Testis (tissue), 3 donors: Measurements from ENCODE around the gene VPS26B. TPM values are rescaled to one million over a fixed set of nuclear protein-coding genes. Genes with fewer than 3 reads are reported as not detected.

Experiments
- DNase-seq: peaks from one replicate; pipeline ENCODE4 v3.0.0-alpha.2; 2019
- H3K27ac ChIP-seq, 2 donors: fragments of 200-600 bp; sonication (generic); one replicate each; pipeline ENCODE4 v1.5.1; 2019
- H3K27me3 ChIP-seq: fragments of 200-600 bp; sonication (generic); one replicate; pipeline ENCODE4 v1.5.1; 2019
- H3K36me3 ChIP-seq: fragments of 200-600 bp; sonication (generic); one replicate; pipeline ENCODE4 v1.5.1; 2017; ENCODE audit warnings: low read depth; ENCODE audit errors: missing control alignments
- H3K4me1 ChIP-seq: fragments of 200-600 bp; sonication (generic); one replicate; pipeline ENCODE4 v1.5.1; 2019
- H3K4me3 ChIP-seq, 2 donors: fragments of 200-600 bp; sonication (generic); one replicate each; pipeline ENCODE4 v1.5.1; 2017 to 2019
- H3K9me3 ChIP-seq: fragments of 200-600 bp; sonication (generic); one replicate; pipeline ENCODE4 v1.5.1; 2017
- CTCF ChIP-seq, 3 experiments: fragments of 450-650 bp in 2 of 3; fragments of 200-600 bp in 1 of 3; sonication (generic) in 1 of 3; IDR thresholded peaks; one replicate each; pipeline ENCODE4 v1.5.1; 2016 to 2019; ENCODE audit warnings: antibody characterized with exemption in 3 of 3, mild to moderate bottlenecking in 2 of 3, moderate library complexity in 1 of 3
- POLR2A ChIP-seq: fragments of 450-650 bp; IDR thresholded peaks from one replicate; pipeline ENCODE4 v1.6.1; 2017; ENCODE audit warnings: antibody characterized with exemption, mild to moderate bottlenecking, moderate library complexity
- WGBS, 2 donors: methylation state at CpG; one replicate each; pipeline ENCODE4 v1.1.5; 2018; 5-methylcytosine and 5-hydroxymethylcytosine counted together
- intact Hi-C: fragments of 100-400 bp; cut with DNase I; formaldehyde crosslinking; loops from one replicate; pipeline ENCODE4 v1.15.1; 2023; ENCODE audit warnings: low total_unique reads
- polyA plus RNA-seq: library from polyadenylated mRNA; stranded (reverse); fragments of 350-450 nt; fragmentation: Illumina TruSeq; extraction: RNeasy Lipid Tissue Mini Kit (QIAGEN cat#74804); gene quantifications from one replicate; pipeline ENCODE4 v1.2.3, GENCODE V29; 2014; ENCODE audit warnings: low read depth, low replicate concordance; ENCODE audit not compliant: insufficient read depth
- total RNA-seq, 2 donors: library from RNA; depleted of rRNA; stranded (reverse); fragments of >200 nt; gene quantifications; one replicate each; pipeline ENCODE4 v1.2.3, GENCODE V29; 2016

VPS26B gene
- total and polyA plus RNA-seq, 3 donors from 2014 or later, result 54.2 to 84.1 (median 74.0) TPM

GRCh38 chr11:134275534-134276395 is 51.3 kb downstream of the VPS26B start, which contains the start of gene GLB1L3:
Gene GLB1L3 (plus strand): TSS chr11:134276379. CDS start chr11:134276741, 362 bp downstream.
- intact Hi-C loops, result loop anchor here (10.0 kb wide), 1 partner anchor 49 kb away; no protein-coding TSS in a partner anchor
- H3K9me3 ChIP-seq, result no peaks in the 10 kb centered on the region
- H3K4me1 ChIP-seq, result peaks cover 7% of the 10 kb centered on the region
- H3K36me3 ChIP-seq, result no peaks in the 10 kb centered on the region
- 3% methylated on average over 21 to 67 of the region's 68 CpGs for WGBS, 2 donors
- peak; percentile 66 for DNase-seq
- no peaks in the 10 kb centered on the region for H3K27me3 ChIP-seq
- H3K27ac ChIP-seq, result peak within 1 kb of the TSS; percentile 52 to 72
- TF ChIP-seq CTCF (IDR thresholded peaks at IDR 0.05) (peak in 2 of 3 experiments; percentile 16 to 30), POLR2A (no peak)
- H3K4me3 ChIP-seq, result peak within 1 kb of the TSS; percentile 51 to 72

GRCh38 chr11:134276396-134277182 is 52.1 kb downstream of the VPS26B start:
- Histone ChIP-seq H3K4me3 (peak overlapping the region; percentile 51 to 72), H3K27me3 (no peaks in the 10 kb centered on the region), H3K27ac (peak overlapping the region; percentile 52 to 72), H3K4me1 (peaks cover 7% of the 10 kb centered on the region), H3K36me3 (no peaks in the 10 kb centered on the region), H3K9me3 (no peaks in the 10 kb centered on the region)
- 0% methylated on average over 43 of the region's 88 CpGs; no CpG with 5 or more reads in 1 of the 2 donors for WGBS, 2 donors
- intact Hi-C loops, result loop anchor here (10.0 kb wide), 1 partner anchor 48 kb away; no protein-coding TSS in a partner anchor
- DNase-seq, result no peak
- no peak for TF ChIP-seq CTCF (IDR thresholded peaks at IDR 0.05)

GRCh38 chr11:134277183-134278001 is 52.9 kb downstream of the VPS26B start:
- intact Hi-C loops, result loop anchor here (10.0 kb wide), 1 partner anchor 47 kb away; no protein-coding TSS in a partner anchor
- 15% methylated on average over 34 to 36 of the region's 36 CpGs for WGBS, 2 donors

More at GRCh38 chr11:134277183-134278001, 52.9 kb downstream of the VPS26B start:
- Histone ChIP-seq H3K4me1 (peaks cover 7% of the 10 kb centered on the region), H3K27ac (no peak overlapping the region), H3K9me3 (no peaks in the 10 kb centered on the region), H3K36me3 (no peaks in the 10 kb centered on the region), H3K4me3 (peak overlapping the region; percentile 51 to 72), H3K27me3 (no peaks in the 10 kb centered on the region)
- no peak for DNase-seq
- TF ChIP-seq POLR2A (no peak), CTCF (IDR thresholded peaks at IDR 0.05) (no peak)
